Measurements from ENCODE around the gene SERPINB7.

Gene SERPINB7

GRCh38 chr18:63788447-63789096, 13.4 kb downstream of the SERPINB7 start:
- DNase-seq: peak; percentile 1

DNA sequence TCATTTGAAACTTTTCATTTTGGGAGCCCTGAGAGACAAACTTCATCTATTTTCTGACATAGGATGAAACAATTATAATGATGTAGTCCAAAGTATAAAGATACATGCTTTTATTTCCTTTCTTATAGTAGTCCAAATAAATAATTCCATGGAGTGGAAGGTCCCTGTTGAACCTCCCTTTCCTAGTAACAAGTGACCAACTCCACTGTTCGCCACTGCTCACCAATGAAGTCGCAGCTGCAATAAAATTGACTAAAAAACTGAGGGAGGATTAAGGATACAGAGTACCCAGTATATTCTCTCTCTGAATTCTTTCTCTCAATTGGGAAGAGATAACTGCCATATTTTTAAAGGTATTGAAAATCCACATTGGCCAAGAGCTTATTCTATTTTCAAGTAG, 14.1 kb downstream of the SERPINB7 start:
- DNase-seq: no peak

DNA sequence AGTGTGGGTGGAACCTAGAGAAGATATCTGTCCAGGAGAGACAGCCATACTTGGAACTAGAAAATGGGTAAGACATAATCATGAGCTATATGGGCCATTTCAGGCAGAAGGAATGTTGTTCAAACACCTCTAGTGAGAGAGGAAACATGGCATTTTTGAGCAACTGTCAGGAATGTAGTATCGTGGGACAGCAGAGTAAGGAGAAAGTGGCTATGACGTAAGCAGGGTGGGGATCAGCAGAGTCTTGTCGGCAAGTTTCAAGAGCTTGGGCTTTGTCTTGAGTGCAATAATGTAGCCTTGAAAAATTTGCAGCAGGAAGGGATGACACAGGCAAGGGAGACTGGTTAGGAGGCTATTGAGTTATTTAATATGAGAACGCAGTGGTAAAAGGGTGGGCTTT, 20.4 kb downstream of the SERPINB7 start:
- DNase-seq: no peak

GRCh38 chr18:63799189-63799588, 24.0 kb downstream of the SERPINB7 start:
- no peak for DNase-seq

- no peak for DNase-seq
Measured at GRCh38 chr18:63801343-63801742, 26.1 kb downstream of the SERPINB7 start.

GRCh38 chr18:63808125-63808524, 32.9 kb downstream of the SERPINB7 start:
- DNase-seq: no peak

- DNase-seq: no peak
Measured at GRCh38 chr18:63817441-63818051, 42.3 kb downstream of the SERPINB7 start.

- DNase-seq: no peak
Measured at GRCh38 chr18:63818212-63818611, 43.0 kb downstream of the SERPINB7 start.

DNA sequence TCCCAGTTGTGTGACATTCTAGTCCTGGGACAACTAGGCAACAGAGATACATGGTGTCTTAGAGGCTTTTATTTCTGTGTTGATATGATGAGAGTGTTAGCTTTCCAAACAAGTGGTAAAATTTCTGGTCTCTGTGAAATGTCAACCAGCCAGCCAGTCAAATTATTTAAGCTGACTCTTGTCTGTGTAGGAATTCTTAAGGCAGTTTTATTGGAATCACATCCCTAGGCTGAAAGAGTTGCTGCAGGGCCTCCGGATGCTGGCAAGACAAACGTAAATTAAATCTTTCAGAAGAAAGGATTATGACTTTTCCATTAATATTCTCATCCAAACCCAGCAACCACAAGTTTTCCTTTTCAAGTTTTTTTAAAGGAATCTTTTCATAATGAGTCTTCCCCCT, 44.6 kb downstream of the SERPINB7 start:
- DNase-seq: no peak

DNA sequence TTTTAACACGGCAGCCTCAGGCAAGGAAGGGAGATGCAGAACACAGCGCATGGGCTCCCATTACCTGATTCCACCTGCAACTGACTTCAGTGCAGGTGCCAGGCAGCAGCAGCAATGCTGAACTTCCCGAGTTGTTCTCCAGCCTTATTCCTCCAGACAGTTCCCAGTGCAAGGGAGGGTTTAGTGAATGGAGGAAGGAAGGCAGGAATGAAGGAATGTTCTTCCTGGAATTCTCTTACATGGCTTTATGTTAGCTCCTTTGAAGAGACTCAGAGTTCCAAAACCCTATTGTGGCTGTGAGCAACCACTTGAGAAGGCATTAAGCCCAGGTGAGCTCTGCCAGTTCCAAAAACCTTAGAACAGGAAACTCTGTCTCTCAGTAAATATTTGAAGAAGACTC, 45.5 kb downstream of the SERPINB7 start:
- DNase-seq: no peak

DNA sequence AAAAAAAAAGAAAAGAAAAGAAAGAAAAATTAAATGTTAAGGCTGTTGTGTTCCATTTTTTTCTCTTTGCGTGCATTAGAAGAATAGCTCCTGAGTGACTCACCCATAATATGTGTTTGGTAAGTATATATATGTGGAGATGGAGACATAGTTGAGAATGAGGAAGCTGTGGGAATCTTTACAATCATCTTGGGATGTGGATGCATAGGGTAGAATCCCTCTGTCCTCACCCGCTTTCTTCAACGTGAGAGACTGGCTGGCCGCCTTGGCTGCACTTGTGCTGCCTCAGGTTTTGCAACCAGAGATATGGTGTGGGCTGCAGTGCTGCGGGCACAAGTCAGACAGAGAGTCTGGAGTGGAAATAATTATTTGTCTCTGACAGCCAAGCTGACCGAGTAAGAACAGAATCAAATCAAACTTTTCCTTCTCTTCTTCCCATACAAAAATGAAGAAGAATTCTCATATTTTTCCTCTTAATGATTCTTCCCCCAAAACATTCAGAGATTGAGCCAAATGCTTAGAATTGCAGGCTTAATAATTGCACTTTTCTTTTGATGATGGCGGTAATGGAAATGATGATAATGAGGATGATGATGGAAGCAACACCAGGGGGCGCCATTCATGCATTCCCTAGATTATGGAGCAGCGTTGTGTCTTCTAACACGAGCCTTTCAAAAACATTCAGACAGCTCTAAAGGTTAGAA, 48.5 kb downstream of the SERPINB7 start:
- peak; percentile 6 for DNase-seq

GRCh38 chr18:63824220-63824525, 49.0 kb downstream of the SERPINB7 start:
- no peak for DNase-seq

GRCh38 chr18:63828120-63828519, 52.9 kb downstream of the SERPINB7 start:
- no peak for DNase-seq

- DNase-seq: no peak
Measured at GRCh38 chr18:63828656-63829055, 53.4 kb downstream of the SERPINB7 start.

GRCh38 chr18:63829886-63830285, 54.7 kb downstream of the SERPINB7 start:
- no peak for DNase-seq

DNA sequence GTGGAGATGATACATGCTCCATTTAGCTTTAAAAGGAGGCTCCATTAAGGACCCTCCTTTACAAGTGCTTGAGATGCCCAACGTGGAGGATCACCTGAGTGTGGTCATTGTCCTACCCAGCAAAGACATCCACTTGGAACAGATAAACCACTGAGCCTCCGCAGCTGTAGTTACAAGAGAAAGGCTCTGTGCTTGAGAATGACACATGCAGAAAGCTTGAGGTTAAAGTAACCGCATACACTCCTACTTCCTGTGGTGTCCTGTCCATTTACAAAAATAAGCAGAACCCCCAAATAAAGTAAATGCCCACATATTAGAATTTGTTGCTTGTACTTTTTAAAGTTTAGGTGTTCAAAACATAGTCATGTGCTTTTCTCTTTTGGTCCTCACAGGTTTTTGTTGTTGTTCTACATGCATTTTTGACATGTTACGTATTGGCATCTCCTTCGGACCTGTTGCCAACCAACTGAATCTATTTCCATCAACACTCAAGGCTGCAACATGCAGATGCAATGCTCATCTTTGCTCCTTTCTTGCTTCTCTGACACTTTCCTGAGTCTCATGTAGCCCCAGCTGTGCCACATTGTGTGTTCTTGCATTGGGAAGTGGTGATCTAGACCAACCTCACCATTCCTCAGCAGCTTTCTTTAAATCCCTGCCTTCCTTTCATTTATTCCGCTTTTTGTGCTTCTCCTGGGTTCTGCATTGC, 56.0 kb downstream of the SERPINB7 start:
- no peak for DNase-seq

GRCh38 chr18:63832470-63832869, 57.3 kb downstream of the SERPINB7 start:
- no peak for DNase-seq

DNA sequence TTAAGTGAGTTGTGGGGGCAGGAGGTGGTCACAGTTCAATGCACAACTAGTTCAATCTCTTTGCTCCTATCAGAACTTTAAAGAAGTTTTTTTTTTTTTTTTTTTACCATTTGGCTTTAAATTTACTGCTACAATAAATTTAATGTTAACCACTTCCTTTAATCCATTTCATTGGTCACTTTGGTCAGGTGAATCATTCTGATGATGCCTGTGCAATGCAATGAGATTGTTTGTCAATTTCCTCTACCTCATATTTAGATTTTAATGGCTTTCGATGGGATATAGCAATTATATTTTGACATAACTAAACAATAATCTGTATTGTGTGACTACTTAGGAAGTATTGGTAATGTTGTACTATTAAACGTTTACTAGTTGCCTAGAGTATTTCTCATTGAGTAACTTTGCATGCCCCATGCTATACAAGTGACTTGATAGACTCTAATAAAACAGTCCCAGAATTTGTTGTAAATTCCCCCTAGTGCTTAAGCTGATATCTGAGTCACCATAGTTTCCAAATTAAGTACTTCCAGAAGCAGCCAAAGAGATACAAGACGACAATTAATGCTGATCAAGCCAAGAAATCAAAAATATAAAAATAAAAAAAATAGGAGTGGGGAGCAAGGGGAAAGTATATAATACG, 59.4 kb downstream of the SERPINB7 start:
- no peak for DNase-seq

GRCh38 chr18:63836456-63836855, 61.2 kb downstream of the SERPINB7 start:
- no peak for DNase-seq

DNA sequence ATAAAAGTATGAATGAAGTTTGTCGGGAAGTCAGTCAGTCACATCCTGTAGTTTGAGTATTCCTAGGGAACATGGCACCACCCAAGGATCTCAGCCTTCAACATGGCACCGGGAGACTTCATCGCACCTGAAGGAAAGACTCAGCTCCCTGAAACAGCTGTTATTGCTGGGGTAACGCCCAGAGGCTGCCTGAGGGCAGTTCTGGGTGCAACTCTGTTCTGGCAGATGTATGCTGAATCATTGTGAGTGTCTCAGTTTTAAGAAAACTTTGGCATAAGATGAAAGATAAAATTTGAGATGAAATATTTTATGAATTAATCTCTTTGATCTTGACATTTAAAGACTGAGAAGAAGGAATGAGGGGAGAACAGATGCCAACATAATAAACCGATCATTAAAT, 62.4 kb downstream of the SERPINB7 start:
- DNase-seq: no peak

DNA sequence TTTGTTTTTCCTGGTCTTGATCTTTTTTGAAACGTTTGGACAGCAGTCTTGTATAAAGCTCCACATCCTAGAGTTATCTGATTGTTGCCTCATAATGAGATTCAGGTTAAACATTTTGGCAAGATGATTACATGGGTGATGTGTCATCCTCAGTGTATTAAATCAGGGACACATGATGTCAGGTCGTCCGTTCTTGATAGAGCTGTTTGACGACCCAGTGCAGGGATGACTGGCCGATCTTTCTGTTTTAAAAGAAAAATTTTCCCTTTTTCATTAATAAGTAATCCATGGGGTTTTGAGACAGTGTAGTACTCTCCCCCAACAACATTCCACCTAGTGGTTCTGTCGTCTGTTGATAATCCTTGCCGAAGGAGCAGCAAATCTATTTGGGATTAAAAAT, 67.8 kb downstream of the SERPINB7 start:
- DNase-seq: no peak

DNA sequence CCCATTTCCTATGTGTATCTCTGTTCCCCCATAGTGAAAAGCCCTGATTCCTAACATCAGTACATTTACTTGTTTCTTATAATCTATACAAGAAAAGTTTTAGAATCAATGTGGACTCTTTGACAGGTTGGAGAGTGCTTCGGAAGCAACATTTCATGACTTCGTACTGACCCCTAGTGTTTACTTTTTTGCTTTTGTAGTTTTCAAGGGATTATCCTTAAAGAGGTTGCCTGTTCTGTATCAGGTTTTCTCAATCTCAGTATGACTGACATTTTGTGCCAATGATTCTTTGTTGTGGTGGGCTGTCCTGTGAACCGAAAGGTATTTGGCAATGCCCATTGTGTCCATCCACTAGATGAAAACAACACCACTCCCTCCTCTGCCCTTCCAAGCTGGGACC, 69.0 kb downstream of the SERPINB7 start:
- no peak for DNase-seq

DNA sequence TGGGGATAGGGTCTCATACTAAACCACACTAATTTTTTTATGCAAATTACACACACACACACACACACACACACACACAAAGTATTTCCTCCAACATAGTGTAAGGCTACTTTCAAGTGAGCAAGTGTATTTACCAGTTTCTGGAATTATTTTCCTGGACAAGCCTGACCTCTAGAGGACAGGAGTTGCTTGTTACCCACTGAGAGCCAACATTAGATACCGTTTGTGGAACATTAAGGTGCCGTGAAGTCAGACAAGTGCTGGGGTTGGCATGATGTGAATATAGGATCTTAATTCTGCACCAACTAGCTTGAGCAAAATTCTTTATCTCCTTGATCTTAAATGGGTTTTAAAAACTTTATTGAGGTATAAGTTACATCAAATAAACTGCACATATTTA, 72.9 kb downstream of the SERPINB7 start:
- DNase-seq: no peak

Data from activated CD4-positive, alpha-beta T cell treated with anti-CD3 and anti-CD28 coated beads, Interleukin-2, amount 50 U/mL, for 1 hour (primary cell).